GM12878 (cell line): ENCODE measurements around the gene TIA1. TPM values are rescaled to one million over a fixed set of nuclear protein-coding genes. Genes with fewer than 3 reads are reported as not detected.
"Not testable (repeated sequence)": the region's sequence is repeated elsewhere in the genome, so short reads cannot be mapped to it uniquely, and the experiment has no call there.

ENCODE experiments used
- ATAC-seq: fragments of 200-7000 bp; cut with Tn5 transposase; 3 replicates; pipeline ENCODE4 v1.9.1; 2020; ENCODE audit warnings: mild to moderate bottlenecking, moderate library complexity
- BruUV-seq: library from RNA; stranded (reverse); fragments of 400-500 nt; replicated peaks from 2 replicates; lab custom pipeline; 2021; lab: Mats Ljungman, UMichigan
- CTCF ChIA-PET: fragments of 300-600 bp; sonication (Branson Sonifier 250); formaldehyde crosslinking; extraction: SDS; loops from one replicate; lab custom pipeline; 2021; ENCODE audit warnings: inconsistent platforms; lab: Yijun Ruan, JAX
- POLR2A ChIA-PET: fragments of 350-600 bp; formaldehyde crosslinking; extraction: SDS; loops from one replicate; lab custom pipeline; 2021; ENCODE audit warnings: inconsistent platforms; lab: Charles Lee
- RAD21 ChIA-PET: fragments of 300-600 bp; sonication (Branson Sonifier 250); formaldehyde crosslinking; loops from one replicate; lab custom pipeline; 2023; ENCODE audit warnings: antibody characterized with exemption; ENCODE audit not compliant: unreplicated experiment; lab: Charles Lee
- SMC1A ChIA-PET: fragments of 300-600 bp; sonication (Branson Sonifier 250); formaldehyde crosslinking; loops from one replicate; lab custom pipeline; 2023; ENCODE audit not compliant: unreplicated experiment, uncharacterized antibody; lab: Charles Lee
- DNase-seq: peaks from one replicate; pipeline ENCODE4 v3.0.0-alpha.2; 2011; ENCODE audit warnings: low read depth, low spot score
- FAIRE-seq: peaks from 3 replicates; lab custom pipeline; 2011; peaks lifted over from hg19 to GRCh38; lab: Jason Lieb, UNC
- H2AFZ ChIP-seq: 2 replicates; pipeline ENCODE4 v1.6.0; 2011; ENCODE audit warnings: low read depth, low read length, control low read depth; ENCODE audit not compliant: control insufficient read depth
- H3K27ac ChIP-seq: 2 replicates; pipeline ENCODE4 v1.5.1; 2011; ENCODE audit warnings: control low read depth; ENCODE audit not compliant: control insufficient read depth, insufficient read depth
- H3K27me3 ChIP-seq, 2 experiments: replicated peaks in 1 of 2; 2 replicates each; pipeline versions ENCODE4 v1.6.0 to v1.6.1; 2011; ENCODE audit warnings: low read length in 1 of 2; ENCODE audit not compliant: control insufficient read depth in 2 of 2, insufficient read depth in 2 of 2
- H3K36me3 ChIP-seq, 2 experiments: 2 replicates each; pipeline ENCODE4 v1.5.1; 2011; ENCODE audit warnings: low read length in 1 of 2; ENCODE audit not compliant: control insufficient read depth in 2 of 2, insufficient read depth in 2 of 2
- H3K4me1 ChIP-seq: 2 replicates; pipeline ENCODE4 v1.6.1; 2011; ENCODE audit warnings: mild to moderate bottlenecking, low read length, moderate library complexity, mixed read lengths; ENCODE audit not compliant: control insufficient read depth, insufficient read depth
- H3K4me2 ChIP-seq: 2 replicates; pipeline ENCODE4 v1.6.0; 2011; ENCODE audit warnings: control low read depth; ENCODE audit not compliant: control insufficient read depth, insufficient read depth
- H3K4me3 ChIP-seq: fragments of 200-600 bp; sonication (generic); 2 replicates; pipeline ENCODE4 v1.5.1; 2016
- H3K79me2 ChIP-seq: 2 replicates; pipeline ENCODE4 v1.6.0; 2011; ENCODE audit warnings: low read length; ENCODE audit not compliant: control insufficient read depth, insufficient read depth
- H3K9ac ChIP-seq: 2 replicates; pipeline ENCODE4 v1.8.0; 2011; ENCODE audit warnings: low read length, control low read depth, mixed read lengths; ENCODE audit not compliant: control insufficient read depth, insufficient read depth
- H3K9me3 ChIP-seq: replicated peaks from 3 replicates; pipeline ENCODE4 v1.5.1; 2011; ENCODE audit warnings: mild to moderate bottlenecking, low read length; ENCODE audit not compliant: control insufficient read depth, insufficient read depth
- H4K20me1 ChIP-seq: 2 replicates; pipeline ENCODE4 v1.6.0; 2011; ENCODE audit not compliant: control insufficient read depth, insufficient read depth
- NFYB ChIP-seq: IDR thresholded peaks from 2 replicates; pipeline ENCODE4 v1.6.1; 2011; ENCODE audit warnings: low read depth, mild to moderate bottlenecking, low read length, improper control_type of control experiment, moderate library complexity; ENCODE audit not compliant: insufficient read depth
- WGBS: methylation state at CpG from one replicate; pipeline ENCODE4 v1.1.6; 2016; ENCODE audit warnings: low lambda C conversion rate; ENCODE audit not compliant: insufficient replicate concordance, insufficient coverage; ENCODE audit errors: missing lambda C conversion rate; 5-methylcytosine and 5-hydroxymethylcytosine counted together
- in situ Hi-C: fragments of 300-500 bp; cut with MboI; formaldehyde crosslinking; loops from 9 replicates; pipeline ENCODE4 v1.14.3; 2018; ENCODE audit warnings: mixed read lengths
- intact Hi-C: fragments of 100-400 bp; cut with micrococcal nuclease; formaldehyde crosslinking; loops from one replicate; pipeline ENCODE4 v1.14.2; 2022; ENCODE audit not compliant: unreplicated experiment
- polyA plus RNA-seq, 11 experiments: library from polyadenylated mRNA; depleted of rRNA in 4 of 11; unstranded in 6 of 11; stranded (reverse) in 5 of 11; fragments of >200 nt; fragmentation: Nextera tagmentation in 4 of 11; fragmentation: Illumina TruSeq in 1 of 11; extraction: Ambion mirVana in 4 of 11; extraction: Trizol in 1 of 11; gene quantifications; 1 replicate in 1 of 11; 2 replicates in 10 of 11; pipeline versions ENCODE4 v1.2.1 to v1.2.3, GENCODE V29; 2011 to 2016; ENCODE audit warnings: inconsistent platforms in 2 of 11, missing spikeins in 2 of 11, low read depth in 1 of 11
- total RNA-seq, 4 experiments: library from RNA; depleted of rRNA in 3 of 4; stranded (reverse); fragments of >200 nt in 3 of 4; fragmentation: Illumina TruSeq in 1 of 4; extraction: Trizol in 1 of 4; gene quantifications; 2 replicates each; pipeline versions ENCODE4 v1.2.1 to v1.2.3, GENCODE V29; 2013 to 2021

Gene TIA1
- total and polyA plus RNA-seq, 10 of the 15 experiments (the other 5 are each of a cell fraction or from before 2014, with no cell fraction given): 21.5 to 155 (median 67.0) TPM

GRCh38 chr2:70270323-70270722 is 21.9 kb upstream of the TIA1 start:
- FAIRE-seq (no peak), ATAC-seq (no peak), DNase-seq (no peak)
- H3K4me1 ChIP-seq: no peaks in the 10 kb centered on the region
- H3K9me3 ChIP-seq: no peaks in the 10 kb centered on the region
- no peaks in the 10 kb centered on the region for H3K27me3 ChIP-seq
- ChIA-PET POLR2A (no interaction called here), CTCF (interaction anchor here (0.9 kb wide), 1 partner anchor 227 kb away, joined by 5 read pairs; no protein-coding TSS in a partner anchor), SMC1A (interaction anchor here (1.0 to 1.1 kb wide), 2 partner anchors 8 to 13 kb away, joined by 3 read pairs; no protein-coding TSS in a partner anchor), RAD21 (interaction anchor here (0.6 kb wide), 1 partner anchor 36 kb away, joined by 3 read pairs; no protein-coding TSS in a partner anchor)
- no peak overlapping the region for H3K4me2 ChIP-seq
- no TSS peak for BruUV-seq
- H2AFZ ChIP-seq: no peak overlapping the region
- no peak overlapping the region for H3K27ac ChIP-seq
- H3K4me3 ChIP-seq: no peak overlapping the region
- H3K79me2 ChIP-seq: no peaks in the 10 kb centered on the region
- peaks cover 0 to 5% of the 10 kb centered on the region in 2 experiments; a peak in 1 of 4 replicates for H3K36me3 ChIP-seq
- in situ Hi-C loops (no loop called here), intact Hi-C loops (no loop called here)
- H4K20me1 ChIP-seq: no peaks in the 10 kb centered on the region
- H3K9ac ChIP-seq: no peak overlapping the region
- no peak for TF ChIP-seq NFYB
- 85% methylated on average over 3 of the region's 3 CpGs for WGBS

- H4K20me1 ChIP-seq, ATAC-seq, H3K4me3 ChIP-seq, H3K79me2 ChIP-seq, H3K36me3 ChIP-seq, intact Hi-C loops, H3K27me3 ChIP-seq, DNase-seq, H3K4me2 ChIP-seq, H3K4me1 ChIP-seq, H3K9me3 ChIP-seq, FAIRE-seq, POLR2A ChIA-PET, H3K9ac ChIP-seq, H3K27ac ChIP-seq, CTCF ChIA-PET, H2AFZ ChIP-seq, BruUV-seq, RAD21 ChIA-PET, in situ Hi-C loops: not testable (repeated sequence)
- 89% methylated on average over 18 of the region's 18 CpGs for WGBS
- SMC1A ChIA-PET: interaction anchor here (1.0 to 1.1 kb wide), 2 partner anchors 8 to 14 kb away, joined by 3 read pairs; no protein-coding TSS in a partner anchor
Measured at GRCh38 chr2:70269422-70270302, 21.2 kb upstream of the TIA1 start.

GRCh38 chr2:70266925-70267324 is 18.5 kb upstream of the TIA1 start:
- H3K9me3 ChIP-seq, H3K27me3 ChIP-seq, in situ Hi-C loops, RAD21 ChIA-PET, POLR2A ChIA-PET, H3K9ac ChIP-seq, ATAC-seq, H3K4me3 ChIP-seq, H3K4me2 ChIP-seq, DNase-seq, SMC1A ChIA-PET, H2AFZ ChIP-seq, CTCF ChIA-PET, H3K4me1 ChIP-seq, FAIRE-seq, intact Hi-C loops, BruUV-seq, H3K36me3 ChIP-seq, H3K27ac ChIP-seq, H3K79me2 ChIP-seq, H4K20me1 ChIP-seq: not testable (repeated sequence)
- 97% methylated on average over 16 of the region's 30 CpGs for WGBS
